IMR-90 (cell line): ENCODE data around the gene DICER1. TPM values are rescaled to one million over a fixed set of nuclear protein-coding genes. Genes with fewer than 3 reads are reported as not detected.

Source experiments
- ATAC-seq: fragments of 200-7000 bp; cut with Tn5 transposase; 2 replicates; pipeline ENCODE4 v1.9.1; 2020; ENCODE audit warnings: low read depth, mild to moderate bottlenecking, moderate library complexity
- BruUV-seq: library from RNA; stranded (reverse); fragments of 400-500 nt; replicated peaks from 2 replicates; lab custom pipeline; 2021; lab: Mats Ljungman, UMichigan
- CTCF ChIA-PET: fragments of 300-600 bp; formaldehyde crosslinking; extraction: SDS; loops from one replicate; lab custom pipeline; 2021; ENCODE audit warnings: antibody characterized with exemption; lab: Yijun Ruan, JAX
- POLR2A ChIA-PET: fragments of 300-600 bp; sonication (Branson Sonifier 250); formaldehyde crosslinking; loops from one replicate; lab custom pipeline; 2022; ENCODE audit warnings: antibody characterized with exemption; ENCODE audit not compliant: unreplicated experiment; lab: Charles Lee
- DNase-seq: peaks from one replicate; pipeline ENCODE4 v3.0.0; 2013
- H2AFZ ChIP-seq: replicated peaks from 2 replicates; pipeline ENCODE3; 2013; ENCODE audit warnings: low read length, mild to moderate bottlenecking; ENCODE audit not compliant: poor library complexity
- H2AK5ac ChIP-seq: 2 replicates; pipeline ENCODE4 v1.6.1; 2013; ENCODE audit warnings: low read depth, low read length, inconsistent platforms
- H2AK9ac ChIP-seq: replicated peaks from 2 replicates; pipeline ENCODE3; 2013; ENCODE audit warnings: mild to moderate bottlenecking, low read depth, low read length, moderate library complexity; ENCODE audit not compliant: poor library complexity
- H2BK120ac ChIP-seq: 2 replicates; pipeline ENCODE4 v1.6.1; 2013; ENCODE audit warnings: low read depth, low read length, inconsistent platforms
- H2BK15ac ChIP-seq: 3 replicates; pipeline ENCODE4 v1.6.1; 2013; ENCODE audit warnings: low read depth, low read length, inconsistent platforms
- H2BK20ac ChIP-seq: 2 replicates; pipeline ENCODE4 v1.6.1; 2013; ENCODE audit warnings: low read depth, mild to moderate bottlenecking, inconsistent platforms, low read length, moderate library complexity
- H2BK5ac ChIP-seq: 2 replicates; pipeline ENCODE4 v1.6.1; 2013; ENCODE audit warnings: mild to moderate bottlenecking, low read depth, low read length, inconsistent platforms; ENCODE audit not compliant: poor library complexity, severe bottlenecking
- H3K14ac ChIP-seq: replicated peaks from 2 replicates; pipeline ENCODE4 v1.6.1; 2013; ENCODE audit warnings: low read depth, low read length, inconsistent platforms
- H3K18ac ChIP-seq: 2 replicates; pipeline ENCODE4 v1.6.1; 2013; ENCODE audit warnings: low read depth, low read length, control low read depth
- H3K23ac ChIP-seq: 2 replicates; pipeline ENCODE4 v1.6.1; 2013; ENCODE audit warnings: low read depth, low read length, inconsistent platforms
- H3K27ac ChIP-seq: 2 replicates; pipeline ENCODE4 v1.5.1; 2013; ENCODE audit warnings: mild to moderate bottlenecking, control low read depth, low read length; ENCODE audit not compliant: insufficient read depth
- H3K27me3 ChIP-seq: 2 replicates; pipeline ENCODE4 v1.6.1; 2013; ENCODE audit warnings: low read length; ENCODE audit not compliant: control insufficient read depth, insufficient read depth
- H3K36me3 ChIP-seq: 2 replicates; pipeline ENCODE4 v1.6.1; 2013; ENCODE audit warnings: low read length, mixed read lengths; ENCODE audit not compliant: control insufficient read depth, insufficient read depth
- H3K4ac ChIP-seq: 2 replicates; pipeline ENCODE4 v1.6.1; 2013; ENCODE audit warnings: low read depth, low read length, inconsistent platforms
- H3K4me1 ChIP-seq: 2 replicates; pipeline ENCODE4 v1.6.1; 2013; ENCODE audit warnings: low read length, mixed read lengths; ENCODE audit not compliant: control insufficient read depth, insufficient read depth
- H3K4me2 ChIP-seq: 2 replicates; pipeline ENCODE4 v1.6.1; 2013; ENCODE audit warnings: low read depth, mild to moderate bottlenecking, control low read depth, low read length, moderate library complexity
- H3K4me3 ChIP-seq: 2 replicates; pipeline ENCODE4 v1.5.1; 2013; ENCODE audit warnings: low read depth, mild to moderate bottlenecking, control low read depth, low read length, moderate library complexity; ENCODE audit not compliant: insufficient read depth
- H3K56ac ChIP-seq: 2 replicates; pipeline ENCODE4 v1.6.1; 2013; ENCODE audit warnings: low read length, inconsistent platforms; ENCODE audit not compliant: insufficient read depth; ENCODE audit errors: extremely low read depth
- H3K79me1 ChIP-seq, 2 experiments: 2 replicates each; pipeline ENCODE4 v1.6.1; 2013; ENCODE audit warnings: low read length in 2 of 2, inconsistent platforms in 1 of 2, low read depth in 1 of 2
- H3K9ac ChIP-seq: 2 replicates; pipeline ENCODE4 v1.6.1; 2013; ENCODE audit warnings: low read depth, low read length, control low read depth
- H3K9me1 ChIP-seq: 2 replicates; pipeline ENCODE4 v1.6.1; 2013; ENCODE audit warnings: low read length, inconsistent platforms; ENCODE audit not compliant: insufficient read depth
- H3K9me3 ChIP-seq: 2 replicates; pipeline ENCODE4 v1.6.1; 2013; ENCODE audit warnings: low read length; ENCODE audit not compliant: control insufficient read depth, insufficient read depth
- H4K20me1 ChIP-seq: 2 replicates; pipeline ENCODE4 v1.6.1; 2013; ENCODE audit warnings: low read length, inconsistent platforms; ENCODE audit not compliant: insufficient read depth
- H4K5ac ChIP-seq: 2 replicates; pipeline ENCODE4 v1.6.1; 2013; ENCODE audit warnings: mild to moderate bottlenecking, low read depth, low read length, control low read depth
- H4K8ac ChIP-seq, 2 experiments: 2 replicates each; pipeline ENCODE4 v1.6.1; 2013; ENCODE audit warnings: low read depth in 2 of 2, low read length in 2 of 2, control low read depth in 1 of 2, inconsistent platforms in 1 of 2
- H4K91ac ChIP-seq: 2 replicates; pipeline ENCODE4 v1.6.1; 2013; ENCODE audit warnings: low read depth, low read length, inconsistent platforms; ENCODE audit not compliant: insufficient read depth
- CEBPB ChIP-seq: IDR thresholded peaks from 2 replicates; pipeline ENCODE4 v1.6.1; 2012; ENCODE audit warnings: low read depth, low read length, improper control_type of control experiment
- CHD1 ChIP-seq: IDR thresholded peaks from 2 replicates; pipeline ENCODE4 v1.6.1; 2012; ENCODE audit warnings: low read depth, low read length, improper control_type of control experiment
- FOS ChIP-seq: fragments of 150-350 bp; IDR thresholded peaks from 2 replicates; pipeline ENCODE4 v1.6.1; 2016; ENCODE audit warnings: low read depth, low read length
- MAFK ChIP-seq: IDR thresholded peaks from 2 replicates; pipeline ENCODE4 v1.6.1; 2012; ENCODE audit warnings: low read depth, low read length, improper control_type of control experiment
- NFE2L2 ChIP-seq: fragments of 150-350 bp; IDR thresholded peaks from 2 replicates; pipeline ENCODE4 v1.6.1; 2016; ENCODE audit warnings: low read depth, mild to moderate bottlenecking, low read length
- POLR2A ChIP-seq: IDR thresholded peaks from 2 replicates; pipeline ENCODE4 v1.6.1; 2012; ENCODE audit warnings: mild to moderate bottlenecking, low read depth, low read length
- RAD21 ChIP-seq: IDR thresholded peaks from 2 replicates; pipeline ENCODE4 v1.6.1; 2012; ENCODE audit warnings: low read length, improper control_type of control experiment
- RFX5 ChIP-seq: IDR thresholded peaks from 2 replicates; pipeline ENCODE4 v1.8.0; 2012; ENCODE audit warnings: low read depth, mild to moderate bottlenecking, low read length, moderate library complexity
- SMC3 ChIP-seq: fragments of 150-350 bp; IDR thresholded peaks from 2 replicates; pipeline ENCODE4 v1.6.1; 2016; ENCODE audit warnings: low read depth, mild to moderate bottlenecking, antibody characterized with exemption, low read length, moderate library complexity
- WGBS, 2 experiments: methylation state at CpG; one replicate each; pipeline versions ENCODE4 v1.1.5 to v1.1.7; 2013; ENCODE audit warnings: missing lambda C conversion rate in 2 of 2; ENCODE audit not compliant: insufficient read length in 1 of 2; ENCODE audit errors: extremely low coverage in 2 of 2; 5-methylcytosine and 5-hydroxymethylcytosine counted together
- dilution Hi-C: fragments of 300-500 bp; cut with HindIII; formaldehyde crosslinking; loops from one replicate; pipeline ENCODE4 v1.14.3; 2018; ENCODE audit warnings: low sequenced_read_pairs; ENCODE audit not compliant: unreplicated experiment
- in situ Hi-C: fragments of 300-500 bp; cut with MboI; formaldehyde crosslinking; loops from 3 replicates; pipeline ENCODE4 v1.14.3; 2019; ENCODE audit warnings: low sequenced_read_pairs, inconsistent platforms, mixed read lengths
- intact Hi-C: fragments of 100-400 bp; cut with micrococcal nuclease; formaldehyde crosslinking; loops from 2 replicates; pipeline ENCODE4 v1.10.0; 2022
- polyA plus RNA-seq, 3 experiments: library from polyadenylated mRNA; depleted of rRNA; stranded (reverse); fragments of >200 nt; gene quantifications; 2 replicates each; pipeline ENCODE4 v1.2.3, GENCODE V29; 2012; ENCODE audit warnings: low replicate concordance in 1 of 3
- total RNA-seq: library from RNA; depleted of rRNA; stranded (reverse); fragments of >200 nt; gene quantifications from 2 replicates; pipeline ENCODE4 v1.2.3, GENCODE V29; 2012
- TF ChIP-seq, protein P1 (sequence below): conservative IDR thresholded peaks from 2 replicates; pipeline ENCODE4 v1.5.1; 2012; ENCODE audit warnings: mild to moderate bottlenecking, low read depth, low read length, improper control_type of control experiment
- TF ChIP-seq, protein P2 (sequence below): fragments of 150-350 bp; IDR thresholded peaks from 2 replicates; pipeline ENCODE4 v1.6.1; 2016; ENCODE audit warnings: low read depth, mild to moderate bottlenecking, low read length, moderate library complexity, borderline replicate concordance
- TF ChIP-seq, protein P3 (sequence below): fragments of 150-350 bp; IDR thresholded peaks from 2 replicates; pipeline ENCODE4 v1.6.1; 2017; ENCODE audit warnings: mild to moderate bottlenecking, antibody characterized with exemption, low read length, low read depth

DICER1 gene
- total and polyA plus RNA-seq, 2 of the 4 experiments (the other 2 are of a cell fraction): 9.7 to 49.5 TPM

DNA sequence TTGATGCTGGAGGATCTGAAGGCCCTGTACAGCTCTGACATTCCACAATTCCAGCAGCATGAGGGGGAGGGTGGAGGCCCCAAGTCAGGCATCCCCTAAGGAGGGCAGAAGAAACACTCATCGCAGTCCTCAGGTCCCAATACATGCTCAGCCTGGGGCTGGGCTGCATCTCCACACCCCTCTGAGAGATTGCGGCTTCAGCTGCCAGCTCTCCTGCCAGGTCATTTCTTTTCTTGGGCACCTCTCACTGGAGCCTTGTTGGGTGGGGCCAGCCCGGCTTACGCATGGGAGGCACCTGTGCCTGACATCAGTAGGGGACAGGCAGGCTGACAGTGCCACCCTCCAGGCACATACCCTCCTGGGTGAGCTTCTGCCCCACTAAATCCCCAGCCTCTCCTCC, 89.8 kb downstream of the DICER1 start:
- Histone ChIP-seq H2BK20ac (no peak overlapping the region), H3K79me1 (no peaks in the 10 kb centered on the region), H3K4me3 (no peak overlapping the region), H4K91ac (no peak overlapping the region), H3K9me3 (no peaks in the 10 kb centered on the region; the same call in 1 of the 2 replicates), H3K36me3 (no peaks in the 10 kb centered on the region), H3K9me1 (no peaks in the 10 kb centered on the region), H2AFZ (no peak overlapping the region), H2BK5ac (no peak overlapping the region), H3K18ac (no peak overlapping the region), H3K27ac (no peak overlapping the region), H3K23ac (no peak overlapping the region), H4K5ac (no peak overlapping the region), H3K9ac (no peak overlapping the region), H3K4me2 (no peak overlapping the region), H3K4me1 (no peaks in the 10 kb centered on the region), H4K20me1 (no peaks in the 10 kb centered on the region), H2BK120ac (no peak overlapping the region), H4K8ac (no peak overlapping the region), H2AK9ac (no peak overlapping the region), H2AK5ac (no peak overlapping the region), H3K14ac (no peak overlapping the region), H3K56ac (no peak overlapping the region), H3K4ac (no peak overlapping the region), H3K27me3 (peaks cover 27% of the 10 kb centered on the region), H2BK15ac (no peak overlapping the region)
- ChIA-PET POLR2A (no interaction called here), CTCF (no interaction called here)
- in situ Hi-C loops: no loop called here
- WGBS, 2 experiments: no CpG with 5 or more reads among the region's 4 CpGs
- BruUV-seq: no TSS peak
- DNase-seq (no peak), ATAC-seq (no peak)
- intact Hi-C loops: no loop called here
- dilution Hi-C loops: no loop called here
- no peak for TF ChIP-seq CEBPB
- TF ChIP-seq CHD1: no peak
- TF ChIP-seq RAD21: no peak
- no peak for TF ChIP-seq NFE2L2
- TF ChIP-seq, protein P1, sequence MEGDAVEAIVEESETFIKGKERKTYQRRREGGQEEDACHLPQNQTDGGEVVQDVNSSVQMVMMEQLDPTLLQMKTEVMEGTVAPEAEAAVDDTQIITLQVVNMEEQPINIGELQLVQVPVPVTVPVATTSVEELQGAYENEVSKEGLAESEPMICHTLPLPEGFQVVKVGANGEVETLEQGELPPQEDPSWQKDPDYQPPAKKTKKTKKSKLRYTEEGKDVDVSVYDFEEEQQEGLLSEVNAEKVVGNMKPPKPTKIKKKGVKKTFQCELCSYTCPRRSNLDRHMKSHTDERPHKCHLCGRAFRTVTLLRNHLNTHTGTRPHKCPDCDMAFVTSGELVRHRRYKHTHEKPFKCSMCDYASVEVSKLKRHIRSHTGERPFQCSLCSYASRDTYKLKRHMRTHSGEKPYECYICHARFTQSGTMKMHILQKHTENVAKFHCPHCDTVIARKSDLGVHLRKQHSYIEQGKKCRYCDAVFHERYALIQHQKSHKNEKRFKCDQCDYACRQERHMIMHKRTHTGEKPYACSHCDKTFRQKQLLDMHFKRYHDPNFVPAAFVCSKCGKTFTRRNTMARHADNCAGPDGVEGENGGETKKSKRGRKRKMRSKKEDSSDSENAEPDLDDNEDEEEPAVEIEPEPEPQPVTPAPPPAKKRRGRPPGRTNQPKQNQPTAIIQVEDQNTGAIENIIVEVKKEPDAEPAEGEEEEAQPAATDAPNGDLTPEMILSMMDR: no peak
- TF ChIP-seq MAFK: no peak
- TF ChIP-seq SMC3: no peak
- TF ChIP-seq, protein P2, sequence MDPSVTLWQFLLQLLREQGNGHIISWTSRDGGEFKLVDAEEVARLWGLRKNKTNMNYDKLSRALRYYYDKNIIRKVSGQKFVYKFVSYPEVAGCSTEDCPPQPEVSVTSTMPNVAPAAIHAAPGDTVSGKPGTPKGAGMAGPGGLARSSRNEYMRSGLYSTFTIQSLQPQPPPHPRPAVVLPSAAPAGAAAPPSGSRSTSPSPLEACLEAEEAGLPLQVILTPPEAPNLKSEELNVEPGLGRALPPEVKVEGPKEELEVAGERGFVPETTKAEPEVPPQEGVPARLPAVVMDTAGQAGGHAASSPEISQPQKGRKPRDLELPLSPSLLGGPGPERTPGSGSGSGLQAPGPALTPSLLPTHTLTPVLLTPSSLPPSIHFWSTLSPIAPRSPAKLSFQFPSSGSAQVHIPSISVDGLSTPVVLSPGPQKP: no peak
- TF ChIP-seq RFX5: no peak
- TF ChIP-seq FOS: no peak
- TF ChIP-seq POLR2A: no peak
- TF ChIP-seq, protein P3, sequence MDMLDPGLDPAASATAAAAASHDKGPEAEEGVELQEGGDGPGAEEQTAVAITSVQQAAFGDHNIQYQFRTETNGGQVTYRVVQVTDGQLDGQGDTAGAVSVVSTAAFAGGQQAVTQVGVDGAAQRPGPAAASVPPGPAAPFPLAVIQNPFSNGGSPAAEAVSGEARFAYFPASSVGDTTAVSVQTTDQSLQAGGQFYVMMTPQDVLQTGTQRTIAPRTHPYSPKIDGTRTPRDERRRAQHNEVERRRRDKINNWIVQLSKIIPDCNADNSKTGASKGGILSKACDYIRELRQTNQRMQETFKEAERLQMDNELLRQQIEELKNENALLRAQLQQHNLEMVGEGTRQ: no peak
